Measurements from ENCODE around the gene TMEM132D. TPM values are rescaled to one million over a fixed set of nuclear protein-coding genes. Genes with fewer than 3 reads are reported as not detected.

The TMEM132D gene
- total and polyA plus RNA-seq, 4 donors = 0.01 to 0.14 (median 0.08) TPM

GRCh38 chr12:129404556-129404955 lies 499.3 kb downstream of the TMEM132D start:
- no peak for TF ChIP-seq HNF4A (conservative IDR thresholded peaks at IDR 0.05)
- TF ChIP-seq RXRA (IDR thresholded peaks at IDR 0.05) = no peak
- no peak for TF ChIP-seq YY1 (IDR thresholded peaks at IDR 0.05)
- TF ChIP-seq, protein P1, sequence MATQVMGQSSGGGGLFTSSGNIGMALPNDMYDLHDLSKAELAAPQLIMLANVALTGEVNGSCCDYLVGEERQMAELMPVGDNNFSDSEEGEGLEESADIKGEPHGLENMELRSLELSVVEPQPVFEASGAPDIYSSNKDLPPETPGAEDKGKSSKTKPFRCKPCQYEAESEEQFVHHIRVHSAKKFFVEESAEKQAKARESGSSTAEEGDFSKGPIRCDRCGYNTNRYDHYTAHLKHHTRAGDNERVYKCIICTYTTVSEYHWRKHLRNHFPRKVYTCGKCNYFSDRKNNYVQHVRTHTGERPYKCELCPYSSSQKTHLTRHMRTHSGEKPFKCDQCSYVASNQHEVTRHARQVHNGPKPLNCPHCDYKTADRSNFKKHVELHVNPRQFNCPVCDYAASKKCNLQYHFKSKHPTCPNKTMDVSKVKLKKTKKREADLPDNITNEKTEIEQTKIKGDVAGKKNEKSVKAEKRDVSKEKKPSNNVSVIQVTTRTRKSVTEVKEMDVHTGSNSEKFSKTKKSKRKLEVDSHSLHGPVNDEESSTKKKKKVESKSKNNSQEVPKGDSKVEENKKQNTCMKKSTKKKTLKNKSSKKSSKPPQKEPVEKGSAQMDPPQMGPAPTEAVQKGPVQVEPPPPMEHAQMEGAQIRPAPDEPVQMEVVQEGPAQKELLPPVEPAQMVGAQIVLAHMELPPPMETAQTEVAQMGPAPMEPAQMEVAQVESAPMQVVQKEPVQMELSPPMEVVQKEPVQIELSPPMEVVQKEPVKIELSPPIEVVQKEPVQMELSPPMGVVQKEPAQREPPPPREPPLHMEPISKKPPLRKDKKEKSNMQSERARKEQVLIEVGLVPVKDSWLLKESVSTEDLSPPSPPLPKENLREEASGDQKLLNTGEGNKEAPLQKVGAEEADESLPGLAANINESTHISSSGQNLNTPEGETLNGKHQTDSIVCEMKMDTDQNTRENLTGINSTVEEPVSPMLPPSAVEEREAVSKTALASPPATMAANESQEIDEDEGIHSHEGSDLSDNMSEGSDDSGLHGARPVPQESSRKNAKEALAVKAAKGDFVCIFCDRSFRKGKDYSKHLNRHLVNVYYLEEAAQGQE (IDR thresholded peaks at IDR 0.05) = no peak
- TF ChIP-seq GABPA (IDR thresholded peaks at IDR 0.05 in 1 of 2, conservative IDR thresholded peaks at IDR 0.05 in 1 of 2) = no peak
- TF ChIP-seq HNF4G (IDR thresholded peaks at IDR 0.05) = no peak
- TF ChIP-seq JUND (IDR thresholded peaks at IDR 0.05) = no peak
- TF ChIP-seq FOXA2 (IDR thresholded peaks at IDR 0.05) = no peak
- no peak for TF ChIP-seq FOXA1 (IDR thresholded peaks at IDR 0.05)
- H3K4me3 ChIP-seq (ENCODE audit: low read depth in 1 of 3, low read length in 3 of 3) = no peak overlapping the region
- H3K9ac ChIP-seq (ENCODE audit: low read depth in 1 of 2, low read length in 2 of 2) = no peak overlapping the region
- H3K4me1 ChIP-seq (ENCODE audit: control insufficient read depth in 4 of 4, insufficient read depth in 4 of 4, low read length in 3 of 4) = no peaks in the 10 kb centered on the region
- H3K36me3 ChIP-seq (ENCODE audit: control insufficient read depth in 4 of 4, insufficient read depth in 3 of 4, low read depth in 1 of 4, low read length in 3 of 4) = no peaks in the 10 kb centered on the region
- no peaks in the 10 kb centered on the region for H3K27me3 ChIP-seq (ENCODE audit: control insufficient read depth in 4 of 4, insufficient read depth in 4 of 4, low read length in 3 of 4)
- no peak overlapping the region for H3K27ac ChIP-seq (ENCODE audit: low read depth in 1 of 2, low read length in 2 of 2)
- H3K9me3 ChIP-seq (ENCODE audit: control insufficient read depth in 4 of 4, low read length in 3 of 4) = no peaks in the 10 kb centered on the region
- DNase-seq (ENCODE audit: low spot score) = no peak
- WGBS = 45% methylated on average over 4 of the region's 4 CpGs

- H3K27ac ChIP-seq (ENCODE audit: low read depth in 1 of 2, low read length in 2 of 2) = no peak overlapping the region
- H3K9me3 ChIP-seq (ENCODE audit: control insufficient read depth in 4 of 4, low read length in 3 of 4) = peaks cover 0 to 4% (median 3%) of the 10 kb centered on the region in 4 donors
- TF ChIP-seq SP1 (IDR thresholded peaks at IDR 0.05) = no peak
- TF ChIP-seq JUND (IDR thresholded peaks at IDR 0.05) = no peak
- TF ChIP-seq, protein P2, sequence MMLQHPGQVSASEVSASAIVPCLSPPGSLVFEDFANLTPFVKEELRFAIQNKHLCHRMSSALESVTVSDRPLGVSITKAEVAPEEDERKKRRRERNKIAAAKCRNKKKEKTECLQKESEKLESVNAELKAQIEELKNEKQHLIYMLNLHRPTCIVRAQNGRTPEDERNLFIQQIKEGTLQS (IDR thresholded peaks at IDR 0.05) = no peak
- no peak for TF ChIP-seq ZBTB33 (IDR thresholded peaks at IDR 0.05)
- TF ChIP-seq RXRA (IDR thresholded peaks at IDR 0.05) = no peak
- TF ChIP-seq RAD21 (IDR thresholded peaks at IDR 0.05) = no peak
- TF ChIP-seq HNF4G (IDR thresholded peaks at IDR 0.05) = no peak
- no peak for TF ChIP-seq GABPA (IDR thresholded peaks at IDR 0.05 in 1 of 2, conservative IDR thresholded peaks at IDR 0.05 in 1 of 2)
- TF ChIP-seq HNF4A (conservative IDR thresholded peaks at IDR 0.05) = no peak
- no peak for TF ChIP-seq NR2F2 (IDR thresholded peaks at IDR 0.05)
- no peaks in the 10 kb centered on the region for H3K27me3 ChIP-seq (ENCODE audit: control insufficient read depth in 4 of 4, insufficient read depth in 4 of 4, low read length in 3 of 4)
- H3K36me3 ChIP-seq (ENCODE audit: control insufficient read depth in 4 of 4, insufficient read depth in 3 of 4, low read depth in 1 of 4, low read length in 3 of 4) = no peaks in the 10 kb centered on the region
- WGBS = 33% methylated on average over 4 of the region's 4 CpGs
- no peak overlapping the region for H3K9ac ChIP-seq (ENCODE audit: low read depth in 1 of 2, low read length in 2 of 2)
- H3K4me1 ChIP-seq (ENCODE audit: control insufficient read depth in 4 of 4, insufficient read depth in 4 of 4, low read length in 3 of 4) = no peaks in the 10 kb centered on the region
- H3K4me3 ChIP-seq (ENCODE audit: low read depth in 1 of 3, low read length in 3 of 3) = no peak overlapping the region
- DNase-seq (ENCODE audit: low spot score) = no peak
These were observed 502.3 kb downstream of the TMEM132D start for GRCh38 chr12:129401572-129401971.

Measured in liver (tissue), 9 donors.